ENCODE results near the gene TMEM11. TPM values are rescaled to one million over a fixed set of nuclear protein-coding genes. Genes with fewer than 3 reads are reported as not detected.

TMEM11 gene
- total RNA-seq, 3 donors from 2014 or later, result 35.7 to 39.8 (median 35.7) TPM

GRCh38 chr17:21171970-21172510 lies 41.9 kb downstream of the TMEM11 start:
- Mint-ChIP-seq H3K4me1 (ENCODE audit: low read depth) (peaks cover 6% of the 10 kb centered on the region), H3K36me3 (ENCODE audit: insufficient read depth) (peaks cover 17% of the 10 kb centered on the region), H3K4me3 (no peak overlapping the region), H3K9me3 (no peaks in the 10 kb centered on the region), H3K27me3 (ENCODE audit: low read depth) (no peaks in the 10 kb centered on the region)
- DNase-seq (no peak), ATAC-seq (no peak)

DNA sequence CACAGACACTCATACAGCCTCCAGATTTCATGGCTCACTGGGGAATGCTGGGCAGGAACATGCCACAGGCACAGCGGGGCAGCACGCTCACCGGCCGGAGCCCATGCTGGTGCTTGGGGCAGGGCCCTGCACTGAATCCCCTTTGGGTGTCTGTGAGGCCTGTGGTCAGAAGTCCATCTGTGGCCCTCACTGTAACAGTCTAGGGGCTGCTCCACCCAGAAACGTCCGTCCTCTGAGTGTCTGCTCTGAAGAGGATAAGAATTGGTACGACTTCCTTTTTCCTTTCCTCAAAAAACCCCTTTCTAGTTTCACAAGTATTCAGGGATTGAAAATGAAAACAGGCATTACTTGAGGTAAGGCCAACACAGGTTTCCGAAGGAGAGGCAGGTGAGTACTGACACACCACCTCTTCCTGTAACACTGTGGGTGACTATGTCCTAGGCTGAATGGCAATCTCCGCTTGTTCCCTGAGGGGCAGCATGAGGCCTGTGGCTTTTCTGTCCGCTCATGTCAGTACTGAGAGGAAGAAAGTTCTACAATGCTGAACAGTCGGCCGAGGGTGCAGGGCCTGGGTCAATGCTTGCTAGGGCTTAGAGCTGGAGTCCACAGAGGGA lies 42.5 kb downstream of the TMEM11 start:
- H3K36me3 Mint-ChIP-seq (ENCODE audit: insufficient read depth), result peaks cover 17% of the 10 kb centered on the region
- H3K4me1 Mint-ChIP-seq (ENCODE audit: low read depth), result peaks cover 6% of the 10 kb centered on the region
- H3K27me3 Mint-ChIP-seq (ENCODE audit: low read depth), result no peaks in the 10 kb centered on the region
- DNase-seq (no peak), ATAC-seq (no peak)
- no peaks in the 10 kb centered on the region for H3K9me3 Mint-ChIP-seq
- no peak overlapping the region for H3K4me3 Mint-ChIP-seq

GRCh38 chr17:21170809-21171208 lies 43.2 kb downstream of the TMEM11 start:
- no peak for DNase-seq
- Mint-ChIP-seq H3K4me3 (no peak overlapping the region), H3K9me3 (no peaks in the 10 kb centered on the region), H3K27me3 (ENCODE audit: low read depth) (no peaks in the 10 kb centered on the region), H3K4me1 (ENCODE audit: low read depth) (peaks cover 6% of the 10 kb centered on the region), H3K36me3 (ENCODE audit: insufficient read depth) (peaks cover 17% of the 10 kb centered on the region)
- ATAC-seq, result no peak

- Mint-ChIP-seq H3K9me3 (no peaks in the 10 kb centered on the region), H3K27me3 (ENCODE audit: low read depth) (no peaks in the 10 kb centered on the region), H3K4me1 (ENCODE audit: low read depth) (peaks cover 6% of the 10 kb centered on the region), H3K36me3 (ENCODE audit: insufficient read depth) (peaks cover 17% of the 10 kb centered on the region), H3K4me3 (no peak overlapping the region)
- DNase-seq, result no peak
- ATAC-seq, result no peak
These were observed 44.5 kb downstream of the TMEM11 start for GRCh38 chr17:21169496-21169895.

DNA sequence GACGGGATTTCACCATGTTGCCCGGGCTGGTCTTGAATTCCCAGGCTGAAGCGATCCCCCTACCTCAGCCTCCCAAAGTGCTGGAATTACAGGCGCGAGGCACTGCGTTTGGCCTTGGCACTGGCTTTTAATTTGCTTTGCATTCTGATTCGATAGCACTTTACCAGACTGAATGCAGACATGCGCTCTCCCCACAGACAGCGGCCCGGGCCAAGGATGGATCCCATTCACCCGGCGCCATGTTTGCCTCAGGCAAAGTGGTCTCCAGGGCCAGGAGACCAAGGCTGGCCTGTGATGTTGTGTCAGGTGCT lies 45.5 kb downstream of the TMEM11 start:
- peaks cover 13% of the 10 kb centered on the region for H3K36me3 Mint-ChIP-seq (ENCODE audit: insufficient read depth)
- H3K9me3 Mint-ChIP-seq, result no peaks in the 10 kb centered on the region
- ATAC-seq (no peak), DNase-seq (no peak)
- H3K27me3 Mint-ChIP-seq (ENCODE audit: low read depth), result no peaks in the 10 kb centered on the region
- no peak overlapping the region for H3K4me3 Mint-ChIP-seq
- H3K4me1 Mint-ChIP-seq (ENCODE audit: low read depth), result peaks cover 6% of the 10 kb centered on the region

- Mint-ChIP-seq H3K4me3 (no peak overlapping the region), H3K27me3 (ENCODE audit: low read depth) (no peaks in the 10 kb centered on the region), H3K9me3 (no peaks in the 10 kb centered on the region), H3K36me3 (ENCODE audit: insufficient read depth) (peaks cover 5% of the 10 kb centered on the region), H3K4me1 (ENCODE audit: low read depth) (peaks cover 6% of the 10 kb centered on the region)
- DNase-seq (no peak), ATAC-seq (no peak)
These were observed 46.7 kb downstream of the TMEM11 start for GRCh38 chr17:21167303-21167702.

GRCh38 chr17:21166595-21167210 lies 47.3 kb downstream of the TMEM11 start:
- H3K9me3 Mint-ChIP-seq, result no peaks in the 10 kb centered on the region
- no peak overlapping the region for H3K4me3 Mint-ChIP-seq
- DNase-seq, result no peak
- peaks cover 6% of the 10 kb centered on the region for H3K4me1 Mint-ChIP-seq (ENCODE audit: low read depth)
- ATAC-seq, result no peak
- H3K27me3 Mint-ChIP-seq (ENCODE audit: low read depth), result no peaks in the 10 kb centered on the region
- H3K36me3 Mint-ChIP-seq (ENCODE audit: insufficient read depth), result peaks cover under 1% of the 10 kb centered on the region

DNA sequence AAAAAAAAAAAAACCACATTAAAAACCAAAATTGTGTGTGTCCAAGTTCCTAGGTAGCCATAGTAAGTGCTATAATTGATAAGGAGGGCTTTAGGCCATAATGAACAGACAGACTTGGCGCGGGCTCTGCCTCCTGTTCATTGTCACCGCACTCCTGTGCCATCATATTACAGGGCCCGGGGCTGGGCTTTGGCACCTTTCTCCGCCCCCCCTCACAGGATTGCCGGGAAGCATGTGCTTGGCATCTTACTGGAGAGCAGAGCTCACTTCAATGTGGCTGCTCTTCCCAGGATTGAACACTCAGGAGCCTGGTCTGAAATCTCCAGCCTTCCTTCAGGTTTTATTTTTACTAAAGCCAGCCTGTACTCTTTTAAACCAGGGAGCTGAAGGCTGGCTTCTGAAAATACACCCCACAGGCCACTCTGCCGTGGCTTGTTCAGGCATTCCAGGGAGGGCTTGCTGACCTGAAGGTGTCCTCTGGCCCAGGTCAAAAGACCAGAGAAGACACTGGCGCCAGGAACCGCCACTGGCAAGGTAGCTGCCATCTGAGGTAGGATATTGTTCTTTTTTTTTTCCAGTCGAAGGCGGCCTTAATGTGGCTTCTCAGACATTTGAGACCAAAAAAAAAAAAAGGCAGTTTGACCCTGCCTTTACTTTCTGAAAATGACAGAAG lies 47.9 kb downstream of the TMEM11 start:
- no peaks in the 10 kb centered on the region for H3K36me3 Mint-ChIP-seq (ENCODE audit: insufficient read depth)
- H3K4me3 Mint-ChIP-seq, result no peak overlapping the region
- ATAC-seq, result no peak

GRCh38 chr17:21164620-21165019 lies 49.3 kb downstream of the TMEM11 start:
- no peaks in the 10 kb centered on the region for H3K9me3 Mint-ChIP-seq
- H3K4me1 Mint-ChIP-seq (ENCODE audit: low read depth), result peaks cover 4% of the 10 kb centered on the region
- H3K27me3 Mint-ChIP-seq (ENCODE audit: low read depth), result no peaks in the 10 kb centered on the region
- no peak overlapping the region for H3K4me3 Mint-ChIP-seq
- DNase-seq (no peak), ATAC-seq (no peak)
- H3K36me3 Mint-ChIP-seq (ENCODE audit: insufficient read depth), result no peaks in the 10 kb centered on the region

More for the DNA sequence above, 47.9 kb downstream of the TMEM11 start:
- no peak for DNase-seq
- Mint-ChIP-seq H3K4me1 (ENCODE audit: low read depth) (peaks cover 6% of the 10 kb centered on the region), H3K27me3 (ENCODE audit: low read depth) (no peaks in the 10 kb centered on the region), H3K9me3 (no peaks in the 10 kb centered on the region)

DNA sequence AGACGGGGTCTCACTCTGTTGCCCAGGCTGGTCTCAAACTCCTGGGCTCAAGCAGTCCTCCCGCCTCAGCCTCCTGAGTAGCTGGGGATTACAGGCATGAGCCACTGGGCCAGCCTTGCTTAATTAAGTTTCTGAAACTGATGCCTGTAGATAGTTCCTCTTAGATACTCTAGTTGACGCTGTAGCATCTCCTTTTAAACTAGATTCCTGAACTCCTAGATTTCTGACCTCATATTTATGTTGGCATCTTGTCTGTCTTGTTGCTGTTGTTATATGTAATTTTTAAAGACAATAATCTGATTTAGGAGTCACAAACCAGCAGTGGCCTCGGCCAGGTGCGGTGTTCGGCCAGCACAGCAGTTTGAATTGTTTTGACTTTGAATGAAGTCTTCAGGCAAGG lies 49.7 kb downstream of the TMEM11 start:
- no peak for DNase-seq
- Mint-ChIP-seq H3K4me3 (no peak overlapping the region), H3K27me3 (ENCODE audit: low read depth) (no peaks in the 10 kb centered on the region), H3K4me1 (ENCODE audit: low read depth) (peaks cover 4% of the 10 kb centered on the region), H3K36me3 (ENCODE audit: insufficient read depth) (no peaks in the 10 kb centered on the region), H3K9me3 (no peaks in the 10 kb centered on the region)
- no peak for ATAC-seq

DNA sequence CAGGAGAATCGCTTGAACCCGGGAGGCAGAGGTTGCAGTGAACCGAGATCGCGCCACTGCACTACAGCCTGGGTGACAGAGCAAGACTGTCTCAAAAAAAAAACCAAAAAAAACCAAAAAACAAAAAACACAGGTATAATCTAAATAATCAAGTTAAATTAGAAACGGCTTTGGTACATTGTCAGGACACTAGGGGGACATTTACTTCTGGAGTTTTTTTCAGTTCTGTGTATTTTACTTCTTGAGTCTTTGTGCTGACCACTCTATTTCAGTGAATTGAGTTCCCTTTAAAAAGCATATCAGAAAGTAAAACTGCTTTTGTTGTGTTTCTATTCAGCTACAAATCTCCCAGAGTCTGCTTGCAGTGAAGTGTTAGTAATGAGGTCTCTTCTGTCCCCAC lies 50.9 kb downstream of the TMEM11 start:
- H3K36me3 Mint-ChIP-seq (ENCODE audit: insufficient read depth), result no peaks in the 10 kb centered on the region
- H3K4me1 Mint-ChIP-seq (ENCODE audit: low read depth), result peaks cover 12% of the 10 kb centered on the region
- H3K4me3 Mint-ChIP-seq, result no peak overlapping the region
- ATAC-seq (no peak), DNase-seq (no peak)
- H3K27me3 Mint-ChIP-seq (ENCODE audit: low read depth), result no peaks in the 10 kb centered on the region
- H3K9me3 Mint-ChIP-seq, result no peaks in the 10 kb centered on the region

DNA sequence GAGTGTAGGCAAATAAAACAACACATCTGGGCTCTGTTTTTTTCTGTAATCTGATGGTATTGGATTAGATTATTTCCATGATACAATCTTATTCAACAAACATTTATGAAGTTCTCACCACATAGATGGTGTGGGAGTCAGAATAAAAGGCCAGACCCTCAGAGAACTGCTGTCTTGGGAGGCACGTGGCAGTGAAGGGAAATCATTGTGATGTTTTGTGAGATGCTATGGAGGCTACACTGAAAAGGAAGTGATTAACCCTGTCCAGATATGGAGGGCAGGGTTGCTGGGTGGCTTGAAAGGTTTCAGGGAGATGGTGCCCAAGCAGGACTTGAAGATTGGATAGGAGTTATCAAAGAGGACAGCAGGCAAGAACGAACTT lies 51.6 kb downstream of the TMEM11 start:
- no peaks in the 10 kb centered on the region for H3K27me3 Mint-ChIP-seq (ENCODE audit: low read depth)
- H3K4me3 Mint-ChIP-seq, result no peak overlapping the region
- H3K36me3 Mint-ChIP-seq (ENCODE audit: insufficient read depth), result no peaks in the 10 kb centered on the region
- no peaks in the 10 kb centered on the region for H3K9me3 Mint-ChIP-seq
- ATAC-seq, result no peak
- peaks cover 10% of the 10 kb centered on the region for H3K4me1 Mint-ChIP-seq (ENCODE audit: low read depth)
- DNase-seq, result no peak

GRCh38 chr17:21161498-21162393 lies 52.2 kb downstream of the TMEM11 start:
- Mint-ChIP-seq H3K27me3 (ENCODE audit: low read depth) (no peaks in the 10 kb centered on the region), H3K4me3 (no peak overlapping the region)
- DNase-seq, result no peak

DNA sequence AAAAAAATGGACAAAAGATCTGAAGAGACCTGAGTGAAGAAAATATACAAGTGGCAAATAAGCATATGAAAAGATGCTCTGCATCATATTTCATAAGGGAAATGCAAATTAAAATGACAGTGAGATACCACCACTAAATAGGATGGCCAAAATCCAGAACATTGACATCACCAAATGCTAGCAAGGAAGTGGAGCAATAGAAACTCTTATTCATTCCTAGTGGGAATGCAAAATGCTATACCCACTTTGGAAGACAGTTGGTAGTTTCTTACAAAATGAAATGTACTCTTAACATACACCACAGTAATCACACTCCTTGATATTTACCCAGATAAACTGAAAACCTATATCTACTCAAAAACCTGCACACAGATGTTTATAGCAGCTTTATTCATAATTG lies 53.6 kb downstream of the TMEM11 start:
- H3K36me3 Mint-ChIP-seq (ENCODE audit: insufficient read depth), result no peaks in the 10 kb centered on the region

More at GRCh38 chr17:21161498-21162393, 52.2 kb downstream of the TMEM11 start:
- Mint-ChIP-seq H3K4me1 (ENCODE audit: low read depth) (peaks cover 7% of the 10 kb centered on the region), H3K36me3 (ENCODE audit: insufficient read depth) (no peaks in the 10 kb centered on the region), H3K9me3 (no peaks in the 10 kb centered on the region)
- ATAC-seq, result no peak

More for the DNA sequence above, 53.6 kb downstream of the TMEM11 start:
- Mint-ChIP-seq H3K4me3 (no peak overlapping the region), H3K9me3 (peaks cover under 1% of the 10 kb centered on the region), H3K27me3 (ENCODE audit: low read depth) (no peaks in the 10 kb centered on the region), H3K4me1 (ENCODE audit: low read depth) (peaks cover 7% of the 10 kb centered on the region)
- DNase-seq (no peak), ATAC-seq (no peak)

All from activated T-cell treated with anti-CD3 and anti-CD28 coated beads, Interleukin-2, amount 50 U/mL, for 4 hours (primary cell).